ENCODE data around the gene SEMA5B. TPM values are rescaled to one million over a fixed set of nuclear protein-coding genes. Genes with fewer than 3 reads are reported as not detected.

Gene SEMA5B
- total RNA-seq, 2 experiments from 2014 or later, result 0.22 TPM; not detected in 1

DNA sequence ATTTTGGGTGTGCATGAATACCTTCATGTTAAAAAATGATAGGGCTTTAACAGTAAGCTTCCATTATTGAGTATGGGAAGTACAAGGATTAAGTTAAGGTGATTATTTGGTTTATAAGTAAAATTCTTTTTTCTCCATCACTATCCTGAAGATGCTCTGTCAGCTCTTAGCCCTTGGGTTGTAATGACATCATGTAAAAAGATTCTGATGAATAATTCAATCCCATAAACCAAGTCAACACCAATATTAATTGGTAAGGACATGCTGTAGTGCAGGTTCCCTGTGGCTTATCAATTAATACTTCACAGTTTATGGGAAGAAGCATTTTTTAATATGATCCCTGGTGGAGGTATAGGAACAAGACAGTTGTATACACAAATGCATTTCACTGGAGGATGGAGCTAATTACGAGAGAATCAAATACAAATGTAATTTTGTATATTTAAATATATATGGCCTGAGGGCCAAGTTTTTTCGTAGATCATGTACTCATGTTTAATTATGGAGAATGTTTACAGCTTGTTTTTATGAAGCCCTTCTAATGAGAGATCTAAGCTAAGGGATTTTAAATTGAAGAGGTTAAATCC lies 145.1 kb downstream of the SEMA5B start:
- H3K36me3 Mint-ChIP-seq (ENCODE audit: low read depth), result peaks cover 27% of the 10 kb centered on the region
- Histone ChIP-seq H3K4me1 (ENCODE audit: insufficient read depth, low read length) (no peaks in the 10 kb centered on the region), H3K27me3 (ENCODE audit: control insufficient read depth in 1 of 2, insufficient read depth in 2 of 2, low read length in 2 of 2) (no peaks in the 10 kb centered on the region), H3K36me3 (ENCODE audit: insufficient read depth, low read length) (peaks cover 2% of the 10 kb centered on the region), H3K27ac (ENCODE audit: low read depth in 1 of 2, low read length in 2 of 2) (no peak overlapping the region), H3K9me3 (ENCODE audit: control insufficient read depth in 1 of 2, insufficient read depth in 1 of 2, low read length in 2 of 2) (no peaks in the 10 kb centered on the region), H3K4me3 (ENCODE audit: low read length) (no peak overlapping the region)
- TF ChIP-seq, protein P1, sequence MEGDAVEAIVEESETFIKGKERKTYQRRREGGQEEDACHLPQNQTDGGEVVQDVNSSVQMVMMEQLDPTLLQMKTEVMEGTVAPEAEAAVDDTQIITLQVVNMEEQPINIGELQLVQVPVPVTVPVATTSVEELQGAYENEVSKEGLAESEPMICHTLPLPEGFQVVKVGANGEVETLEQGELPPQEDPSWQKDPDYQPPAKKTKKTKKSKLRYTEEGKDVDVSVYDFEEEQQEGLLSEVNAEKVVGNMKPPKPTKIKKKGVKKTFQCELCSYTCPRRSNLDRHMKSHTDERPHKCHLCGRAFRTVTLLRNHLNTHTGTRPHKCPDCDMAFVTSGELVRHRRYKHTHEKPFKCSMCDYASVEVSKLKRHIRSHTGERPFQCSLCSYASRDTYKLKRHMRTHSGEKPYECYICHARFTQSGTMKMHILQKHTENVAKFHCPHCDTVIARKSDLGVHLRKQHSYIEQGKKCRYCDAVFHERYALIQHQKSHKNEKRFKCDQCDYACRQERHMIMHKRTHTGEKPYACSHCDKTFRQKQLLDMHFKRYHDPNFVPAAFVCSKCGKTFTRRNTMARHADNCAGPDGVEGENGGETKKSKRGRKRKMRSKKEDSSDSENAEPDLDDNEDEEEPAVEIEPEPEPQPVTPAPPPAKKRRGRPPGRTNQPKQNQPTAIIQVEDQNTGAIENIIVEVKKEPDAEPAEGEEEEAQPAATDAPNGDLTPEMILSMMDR (IDR thresholded peaks at IDR 0.05), result no peak
- H3K4me1 Mint-ChIP-seq (ENCODE audit: low read depth), result no peaks in the 10 kb centered on the region
- POLR2A ChIA-PET, result interaction anchor here (0.6 kb wide), 1 partner anchor 85 kb away, joined by 3 read pairs; no protein-coding TSS in a partner anchor
- CTCF ChIA-PET, result no interaction called here
- intact Hi-C loops (cut with DNase I, micrococcal nuclease), result no loop called here
- no peak for DNase-seq
- H3K4me3 Mint-ChIP-seq, result no peak overlapping the region
- no peaks in the 10 kb centered on the region for H3K9me3 Mint-ChIP-seq
- ATAC-seq (ENCODE audit: poor library complexity), result no peak
- H3K27ac Mint-ChIP-seq, result no peak overlapping the region
- H3K27me3 Mint-ChIP-seq, result no peaks in the 10 kb centered on the region

DNA sequence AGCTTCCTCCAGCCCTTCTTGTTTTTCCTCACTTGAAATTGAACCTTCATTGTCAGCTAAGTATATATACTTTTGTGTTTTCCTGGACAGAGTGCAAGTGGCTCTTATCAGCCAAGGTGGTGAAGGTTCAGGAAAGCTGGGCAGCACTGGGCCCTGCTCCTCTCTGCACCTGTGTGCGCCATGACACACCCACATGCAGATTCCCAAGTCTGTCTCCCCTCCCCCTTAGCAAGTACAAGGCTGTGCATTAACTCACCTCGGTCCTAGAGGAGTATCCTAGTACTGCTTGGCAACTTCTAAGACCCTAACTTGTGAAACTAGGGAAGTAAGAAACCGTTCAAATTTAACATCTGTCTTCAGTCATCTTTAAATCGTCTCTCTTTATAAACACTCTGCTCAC lies 146.9 kb downstream of the SEMA5B start:
- Mint-ChIP-seq H3K27ac (no peak overlapping the region), H3K4me1 (ENCODE audit: low read depth) (peaks cover 10% of the 10 kb centered on the region), H3K9me3 (no peaks in the 10 kb centered on the region), H3K27me3 (no peaks in the 10 kb centered on the region), H3K36me3 (ENCODE audit: low read depth) (peaks cover 36% of the 10 kb centered on the region), H3K4me3 (no peak overlapping the region)
- Histone ChIP-seq H3K27ac (ENCODE audit: low read depth in 1 of 2, low read length in 2 of 2) (no peak overlapping the region), H3K4me1 (ENCODE audit: insufficient read depth, low read length) (peaks cover 2% of the 10 kb centered on the region), H3K27me3 (ENCODE audit: control insufficient read depth in 1 of 2, insufficient read depth in 2 of 2, low read length in 2 of 2) (no peaks in the 10 kb centered on the region), H3K9me3 (ENCODE audit: control insufficient read depth in 1 of 2, insufficient read depth in 1 of 2, low read length in 2 of 2) (no peaks in the 10 kb centered on the region), H3K4me3 (ENCODE audit: low read length) (no peak overlapping the region), H3K36me3 (ENCODE audit: insufficient read depth, low read length) (peaks cover 2% of the 10 kb centered on the region)
- CTCF ChIA-PET, result no interaction called here
- DNase-seq (no peak), ATAC-seq (ENCODE audit: poor library complexity) (no peak)
- intact Hi-C loops (cut with DNase I, micrococcal nuclease), result no loop called here
- TF ChIP-seq, protein P1 (IDR thresholded peaks at IDR 0.05), result no peak
- POLR2A ChIA-PET, result no interaction called here

GRCh38 chr3:122880173-122880572 lies 147.4 kb downstream of the SEMA5B start:
- Histone ChIP-seq H3K27me3 (ENCODE audit: control insufficient read depth in 1 of 2, insufficient read depth in 2 of 2, low read length in 2 of 2) (no peaks in the 10 kb centered on the region), H3K27ac (ENCODE audit: low read depth in 1 of 2, low read length in 2 of 2) (no peak overlapping the region), H3K36me3 (ENCODE audit: insufficient read depth, low read length) (peaks cover 2% of the 10 kb centered on the region), H3K9me3 (ENCODE audit: control insufficient read depth in 1 of 2, insufficient read depth in 1 of 2, low read length in 2 of 2) (peaks cover 0 to 3% of the 10 kb centered on the region in 2 experiments), H3K4me3 (ENCODE audit: low read length) (no peak overlapping the region), H3K4me1 (ENCODE audit: insufficient read depth, low read length) (peaks cover 6% of the 10 kb centered on the region)
- ATAC-seq (ENCODE audit: poor library complexity) (no peak), DNase-seq (no peak)
- CTCF ChIA-PET, result no interaction called here
- POLR2A ChIA-PET, result no interaction called here
- H3K9me3 Mint-ChIP-seq, result no peaks in the 10 kb centered on the region
- H3K27ac Mint-ChIP-seq, result no peak overlapping the region
- intact Hi-C loops (cut with DNase I, micrococcal nuclease), result no loop called here
- H3K36me3 Mint-ChIP-seq (ENCODE audit: low read depth), result peaks cover 41% of the 10 kb centered on the region
- H3K4me3 Mint-ChIP-seq, result no peak overlapping the region
- TF ChIP-seq, protein P1 (IDR thresholded peaks at IDR 0.05), result no peak
- no peaks in the 10 kb centered on the region for H3K27me3 Mint-ChIP-seq
- H3K4me1 Mint-ChIP-seq (ENCODE audit: low read depth), result peaks cover 14% of the 10 kb centered on the region
